ENCODE measurements around the gene COL4A6. TPM values are rescaled to one million over a fixed set of nuclear protein-coding genes. Genes with fewer than 3 reads are reported as not detected.

COL4A6 gene
- total RNA-seq, 1 donor from 2014 or later, result 21.1 TPM

DNA sequence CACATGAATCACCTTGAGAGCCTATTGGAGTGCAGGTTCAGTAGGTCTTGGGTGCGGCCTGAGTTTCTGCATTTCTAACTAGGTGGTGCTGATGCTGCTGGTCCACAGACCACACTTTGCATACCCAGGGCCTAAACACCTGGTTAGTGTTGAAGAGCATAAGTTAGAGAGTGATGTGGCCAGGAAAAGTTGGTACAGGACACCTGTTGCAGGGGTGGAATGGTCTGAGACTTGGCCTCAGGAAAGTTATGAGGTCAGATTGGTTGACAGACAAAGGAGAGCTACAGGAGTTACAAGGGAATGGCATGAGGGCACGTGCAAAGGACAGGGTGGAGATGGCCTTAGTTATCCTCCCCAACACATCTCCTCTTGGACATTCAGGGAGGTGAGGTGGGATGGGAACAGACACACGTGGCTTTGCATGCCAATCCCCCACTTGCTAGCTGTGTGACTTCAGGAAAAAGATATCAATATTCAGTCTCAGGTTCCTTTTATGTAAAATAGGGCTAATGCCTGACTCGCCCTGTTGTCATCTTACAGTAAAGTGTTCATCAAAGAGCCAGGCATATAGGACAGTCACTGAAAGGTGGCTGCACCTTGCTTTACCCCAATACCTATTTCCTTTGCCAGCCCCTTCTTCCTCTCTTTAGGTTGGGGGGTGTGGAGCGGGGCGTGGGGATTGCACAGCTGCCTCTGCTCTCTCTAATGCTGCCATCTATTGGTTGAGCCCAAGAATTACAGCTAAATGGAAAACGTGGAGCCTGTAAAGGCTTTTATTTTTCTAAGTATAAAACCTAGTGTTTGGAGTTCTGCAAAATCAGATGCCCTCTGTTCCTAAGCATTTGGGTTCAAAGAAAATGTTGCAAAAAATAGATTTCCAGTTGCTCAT lies 299.2 kb downstream of the COL4A6 start:
- H3K36me3 ChIP-seq (ENCODE audit: control insufficient read depth, insufficient read depth, low read length), result peaks cover 1% of the 10 kb centered on the region
- no peak overlapping the region for H3K4me3 ChIP-seq (ENCODE audit: low read depth, low read length)
- no peak for FAIRE-seq
- DNase-seq (ENCODE audit: low read depth), result peak; percentile 5
- TF ChIP-seq, protein P1, sequence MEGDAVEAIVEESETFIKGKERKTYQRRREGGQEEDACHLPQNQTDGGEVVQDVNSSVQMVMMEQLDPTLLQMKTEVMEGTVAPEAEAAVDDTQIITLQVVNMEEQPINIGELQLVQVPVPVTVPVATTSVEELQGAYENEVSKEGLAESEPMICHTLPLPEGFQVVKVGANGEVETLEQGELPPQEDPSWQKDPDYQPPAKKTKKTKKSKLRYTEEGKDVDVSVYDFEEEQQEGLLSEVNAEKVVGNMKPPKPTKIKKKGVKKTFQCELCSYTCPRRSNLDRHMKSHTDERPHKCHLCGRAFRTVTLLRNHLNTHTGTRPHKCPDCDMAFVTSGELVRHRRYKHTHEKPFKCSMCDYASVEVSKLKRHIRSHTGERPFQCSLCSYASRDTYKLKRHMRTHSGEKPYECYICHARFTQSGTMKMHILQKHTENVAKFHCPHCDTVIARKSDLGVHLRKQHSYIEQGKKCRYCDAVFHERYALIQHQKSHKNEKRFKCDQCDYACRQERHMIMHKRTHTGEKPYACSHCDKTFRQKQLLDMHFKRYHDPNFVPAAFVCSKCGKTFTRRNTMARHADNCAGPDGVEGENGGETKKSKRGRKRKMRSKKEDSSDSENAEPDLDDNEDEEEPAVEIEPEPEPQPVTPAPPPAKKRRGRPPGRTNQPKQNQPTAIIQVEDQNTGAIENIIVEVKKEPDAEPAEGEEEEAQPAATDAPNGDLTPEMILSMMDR (IDR thresholded peaks at IDR 0.05; ENCODE audit: insufficient read depth, low read length, severe bottlenecking), result peak; percentile 44
- H3K27me3 ChIP-seq (ENCODE audit: control insufficient read depth, insufficient read depth, low read length), result no peaks in the 10 kb centered on the region

DNA sequence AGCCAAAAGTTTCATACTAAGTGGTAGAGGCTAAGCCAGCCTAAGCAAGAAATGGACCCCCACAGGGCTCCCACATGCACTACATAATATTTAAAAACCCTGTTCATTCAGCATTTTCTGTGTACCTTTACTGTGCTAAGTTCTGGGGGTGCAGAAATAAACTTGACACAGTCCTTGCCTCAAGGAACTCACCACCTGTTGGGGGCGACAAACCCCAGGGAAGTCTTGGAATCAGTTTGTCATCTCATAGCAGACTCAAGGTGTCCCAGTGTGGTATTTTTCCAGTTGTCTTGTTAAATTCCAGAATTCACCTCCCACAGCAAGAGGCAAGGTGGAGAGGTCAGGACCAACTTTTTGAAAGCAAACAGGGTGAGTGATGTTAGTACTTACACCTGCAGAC lies 303.5 kb downstream of the COL4A6 start:
- FAIRE-seq (no peak), DNase-seq (ENCODE audit: low read depth) (no peak)
- H3K27me3 ChIP-seq (ENCODE audit: control insufficient read depth, insufficient read depth, low read length), result no peaks in the 10 kb centered on the region
- H3K4me3 ChIP-seq (ENCODE audit: low read depth, low read length), result no peak overlapping the region
- TF ChIP-seq, protein P1 (IDR thresholded peaks at IDR 0.05; ENCODE audit: insufficient read depth, low read length, severe bottlenecking), result no peak
- peaks cover 1% of the 10 kb centered on the region for H3K36me3 ChIP-seq (ENCODE audit: control insufficient read depth, insufficient read depth, low read length)

DNA sequence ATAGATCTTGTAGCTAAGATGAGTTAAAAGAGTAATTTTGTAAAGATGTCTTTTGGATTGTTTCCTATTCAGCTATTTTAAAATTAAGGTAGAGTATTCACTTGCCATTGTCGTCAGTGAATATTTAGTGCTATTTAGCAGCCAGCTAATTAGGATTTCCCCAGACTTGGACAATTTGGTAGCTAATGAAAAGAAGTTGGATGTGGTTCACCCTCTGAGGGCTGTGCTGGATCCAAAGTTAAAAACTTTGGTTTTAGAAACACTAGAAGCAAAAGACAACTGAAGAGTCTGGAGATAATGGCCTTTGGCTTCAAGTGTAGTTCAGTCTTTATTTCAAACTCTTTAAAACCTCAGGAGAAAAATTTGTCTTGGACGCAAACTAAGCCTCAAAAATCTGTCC lies 305.3 kb downstream of the COL4A6 start:
- no peak for FAIRE-seq
- Histone ChIP-seq H3K36me3 (ENCODE audit: control insufficient read depth, insufficient read depth, low read length) (peaks cover 1% of the 10 kb centered on the region), H3K4me3 (ENCODE audit: low read depth, low read length) (no peak overlapping the region), H3K27me3 (ENCODE audit: control insufficient read depth, insufficient read depth, low read length) (no peaks in the 10 kb centered on the region)
- TF ChIP-seq, protein P1 (IDR thresholded peaks at IDR 0.05; ENCODE audit: insufficient read depth, low read length, severe bottlenecking), result no peak
- DNase-seq (ENCODE audit: low read depth), result no peak

DNA sequence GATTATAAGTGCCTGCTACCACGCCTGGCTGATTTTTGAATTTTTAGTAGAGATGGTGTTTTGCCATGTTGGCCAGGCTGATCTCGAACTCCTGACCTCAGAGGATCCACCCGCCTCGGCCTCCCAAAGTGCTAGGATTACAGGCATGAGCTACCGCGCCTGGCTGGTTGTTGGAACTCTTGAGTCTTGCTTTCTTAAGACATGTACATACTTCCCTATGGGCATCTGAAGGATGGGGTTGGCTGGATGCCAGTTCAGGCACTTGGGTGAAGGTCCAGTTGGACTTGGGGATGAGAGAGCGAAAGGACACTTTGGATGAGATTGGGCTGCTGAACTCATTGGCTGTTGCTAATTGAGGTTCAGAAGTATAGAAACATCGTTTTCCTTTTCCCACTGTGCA lies 306.2 kb downstream of the COL4A6 start:
- H3K4me3 ChIP-seq (ENCODE audit: low read depth, low read length), result no peak overlapping the region
- TF ChIP-seq, protein P1 (IDR thresholded peaks at IDR 0.05; ENCODE audit: insufficient read depth, low read length, severe bottlenecking), result no peak
- no peak for FAIRE-seq
- no peaks in the 10 kb centered on the region for H3K27me3 ChIP-seq (ENCODE audit: control insufficient read depth, insufficient read depth, low read length)
- DNase-seq (ENCODE audit: low read depth), result no peak
- H3K36me3 ChIP-seq (ENCODE audit: control insufficient read depth, insufficient read depth, low read length), result peaks cover 1% of the 10 kb centered on the region

DNA sequence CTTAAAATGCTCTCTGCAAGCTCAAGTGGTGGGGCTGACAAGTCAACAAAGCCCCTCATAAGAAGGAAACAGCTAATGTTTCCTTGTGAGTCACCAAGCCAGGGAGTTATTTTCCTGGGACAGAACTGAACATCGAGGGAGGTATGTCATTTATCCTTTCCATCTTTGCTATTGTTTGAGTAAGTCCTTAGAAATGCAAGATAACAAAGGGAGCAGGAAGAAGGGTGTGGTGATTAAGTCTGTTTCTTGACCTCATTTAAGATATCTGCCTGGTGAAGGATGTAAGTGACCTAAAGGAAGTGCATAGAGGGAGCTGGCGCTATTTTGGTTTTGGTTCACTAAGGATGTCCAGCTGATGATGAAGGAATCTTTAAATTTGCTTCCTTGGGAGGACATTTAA lies 306.8 kb downstream of the COL4A6 start:
- no peaks in the 10 kb centered on the region for H3K27me3 ChIP-seq (ENCODE audit: control insufficient read depth, insufficient read depth, low read length)
- TF ChIP-seq, protein P1 (IDR thresholded peaks at IDR 0.05; ENCODE audit: insufficient read depth, low read length, severe bottlenecking), result no peak
- no peak for FAIRE-seq
- H3K36me3 ChIP-seq (ENCODE audit: control insufficient read depth, insufficient read depth, low read length), result peaks cover 1% of the 10 kb centered on the region
- DNase-seq (ENCODE audit: low read depth), result peak; percentile 61
- H3K4me3 ChIP-seq (ENCODE audit: low read depth, low read length), result no peak overlapping the region
